Omental fat pad (tissue), 4 donors: Measurements from ENCODE around the gene NR2F1-AS1. TPM values are rescaled to one million over a fixed set of nuclear protein-coding genes. Genes with fewer than 3 reads are reported as not detected.
A peak's percentile ranks its signal among the peaks of the same experiment; 100 is the strongest.
"Not testable (repeated sequence)": the region's sequence is repeated elsewhere in the genome, so short reads cannot be mapped to it uniquely, and the experiment has no call there.

Source experiments
- ATAC-seq: fragments of 150-250 bp; one replicate; pipeline ENCODE4 v1.9.1; 2016; ENCODE audit warnings: mild to moderate bottlenecking, moderate library complexity; ENCODE audit not compliant: low FRiP score
- DNase-seq: peaks from one replicate; pipeline ENCODE4 v3.0.0-alpha.2; 2019; ENCODE audit warnings: low spot score
- CTCF ChIP-seq, 3 donors: fragments of 450-650 bp; IDR thresholded peaks; one replicate each; pipeline ENCODE4 v1.5.1; 2016 to 2017; ENCODE audit warnings: antibody characterized with exemption in 3 of 3, mild to moderate bottlenecking in 3 of 3, moderate library complexity in 2 of 3
- total RNA-seq, 4 donors: library from RNA; depleted of rRNA; stranded (reverse); fragments of >200 nt; gene quantifications; one replicate each; pipeline ENCODE4 v1.1.0, GENCODE V29; 2016

The NR2F1-AS1 gene
- total RNA-seq, 4 donors from 2014 or later = 17.3 to 31.0 (median 22.9) TPM

DNA sequence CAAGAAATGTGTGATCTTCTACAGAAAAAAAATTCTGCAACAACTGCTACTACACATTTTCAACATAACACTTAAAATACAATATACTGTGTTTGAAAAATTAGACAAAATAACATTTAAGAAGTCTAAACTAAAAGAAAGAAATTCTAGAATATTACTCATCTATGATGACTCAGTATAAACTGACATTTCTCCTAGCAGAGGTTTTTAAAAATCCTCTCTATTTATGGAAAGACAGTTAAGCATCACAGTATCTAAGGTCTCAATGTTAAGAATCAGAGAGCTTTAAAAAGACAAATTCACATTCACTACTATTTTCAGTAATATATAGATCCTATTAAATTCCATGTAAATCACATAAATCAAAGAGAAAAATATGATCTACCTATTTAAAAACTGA is 61.3 kb downstream of the NR2F1-AS1 start:
- peak; percentile 23 for ATAC-seq
- no peak for TF ChIP-seq CTCF (IDR thresholded peaks at IDR 0.05)
- DNase-seq = no peak

- no peak for TF ChIP-seq CTCF (IDR thresholded peaks at IDR 0.05)
- DNase-seq (no peak), ATAC-seq (peak; percentile 60)
These were observed 63.2 kb downstream of the NR2F1-AS1 start for GRCh38 chr5:93517828-93518227.

- ATAC-seq = no peak
- no peak for DNase-seq
- TF ChIP-seq CTCF (IDR thresholded peaks at IDR 0.05) = no peak
These were observed 67.7 kb downstream of the NR2F1-AS1 start for GRCh38 chr5:93513298-93513697.

GRCh38 chr5:93512799-93513198 is 68.2 kb downstream of the NR2F1-AS1 start:
- ATAC-seq (no peak), DNase-seq (no peak)
- no peak for TF ChIP-seq CTCF (IDR thresholded peaks at IDR 0.05)

- TF ChIP-seq CTCF (IDR thresholded peaks at IDR 0.05) = no peak
- DNase-seq = no peak
- ATAC-seq = no peak
These were observed 69.6 kb downstream of the NR2F1-AS1 start for GRCh38 chr5:93511445-93511844.

DNA sequence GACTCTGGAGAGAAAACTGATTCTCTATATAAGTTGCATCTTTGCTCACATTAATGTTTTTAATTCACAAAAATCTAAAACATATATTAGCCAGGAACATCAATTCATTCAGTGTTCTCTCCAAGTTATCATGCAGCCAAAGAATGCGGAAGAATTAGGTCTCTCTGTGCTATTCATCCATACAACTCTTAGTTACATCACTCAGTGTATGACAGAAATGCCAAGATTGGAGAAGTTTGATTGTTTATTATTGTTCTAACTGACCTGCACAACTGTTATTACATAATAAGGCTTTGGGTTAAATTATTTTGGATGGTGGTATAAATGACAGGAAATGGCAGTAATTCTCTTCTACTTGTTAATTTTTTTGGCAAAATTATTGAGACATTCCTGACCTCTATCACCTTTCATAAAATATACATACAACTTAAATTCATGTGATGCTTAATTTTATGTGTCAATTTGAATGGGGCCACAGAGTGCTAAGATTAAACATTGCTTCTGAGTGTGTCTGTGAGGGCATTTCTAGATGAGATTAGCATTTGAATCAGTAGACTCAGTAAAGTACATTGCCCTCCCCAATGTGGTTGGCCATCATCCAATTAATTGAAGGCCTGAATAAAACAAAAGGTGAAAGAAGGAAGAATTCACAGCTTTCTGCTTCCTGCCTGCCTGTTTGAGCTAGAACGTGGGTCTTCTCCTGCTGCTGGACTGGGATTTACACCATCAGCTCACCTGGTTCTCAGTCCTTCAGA is 70.2 kb downstream of the NR2F1-AS1 start:
- TF ChIP-seq CTCF (IDR thresholded peaks at IDR 0.05) = no peak
- no peak for DNase-seq
- ATAC-seq = no peak

DNA sequence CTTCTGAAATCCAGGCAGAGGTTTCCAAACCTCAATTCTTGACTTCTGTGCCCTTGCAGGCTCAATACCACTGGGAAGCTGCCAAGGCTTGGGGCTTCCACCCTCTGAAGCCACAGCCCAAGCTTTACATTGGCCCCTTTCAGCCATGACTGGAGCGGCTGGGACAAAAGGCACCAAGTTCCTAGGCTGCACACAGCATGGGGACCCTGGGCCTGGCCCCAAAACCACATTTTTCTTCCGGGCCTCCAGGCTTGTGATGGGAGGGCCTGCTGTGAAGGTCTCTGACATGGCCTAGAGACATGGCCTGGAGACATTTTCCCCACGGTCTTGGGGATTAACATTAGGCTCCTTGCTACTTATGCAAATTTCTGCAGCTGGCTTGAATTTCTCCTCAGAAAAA is 75.5 kb downstream of the NR2F1-AS1 start:
- not testable (repeated sequence) for ATAC-seq, DNase-seq
